Measurements from ENCODE around the gene RFX4. TPM values are rescaled to one million over a fixed set of nuclear protein-coding genes. Genes with fewer than 3 reads are reported as not detected.

Gene RFX4
- total RNA-seq, 4 donors from 2014 or later = not detected

GRCh38 chr12:106758349-106759110, 175.7 kb downstream of the RFX4 start:
- no peak for TF ChIP-seq POLR2A (IDR thresholded peaks at IDR 0.05)
- TF ChIP-seq CTCF (IDR thresholded peaks at IDR 0.05) = no peak
- WGBS, 2 donors = 78 to 84% methylated on average over 7 of the region's 7 CpGs
- H3K4me3 ChIP-seq (ENCODE audit: low read depth, poor library complexity, severe bottlenecking) = no peak overlapping the region
- no peak for DNase-seq (ENCODE audit: low spot score in 2 of 2)
- intact Hi-C loops (cut with DNase I; ENCODE audit: low total_unique reads) = no loop called here

- 70 to 72% methylated on average over 7 of the region's 7 CpGs for WGBS, 2 donors
- DNase-seq (ENCODE audit: low spot score in 2 of 2) = no peak
- no peak overlapping the region for H3K4me3 ChIP-seq (ENCODE audit: low read depth, poor library complexity, severe bottlenecking)
- intact Hi-C loops (cut with DNase I; ENCODE audit: low total_unique reads) = no loop called here
- TF ChIP-seq POLR2A (IDR thresholded peaks at IDR 0.05) (no peak), CTCF (IDR thresholded peaks at IDR 0.05) (no peak)
Observed at GRCh38 chr12:106759526-106760183, 176.9 kb downstream of the RFX4 start.

- no peak for DNase-seq (ENCODE audit: low spot score in 2 of 2)
- intact Hi-C loops (cut with DNase I; ENCODE audit: low total_unique reads) = no loop called here
- WGBS, 2 donors = 46 to 59% methylated on average over 2 of the region's 2 CpGs
- no peak overlapping the region for H3K4me3 ChIP-seq (ENCODE audit: low read depth, poor library complexity, severe bottlenecking)
- no peak for TF ChIP-seq CTCF (IDR thresholded peaks at IDR 0.05)
- no peak for TF ChIP-seq POLR2A (IDR thresholded peaks at IDR 0.05)
Observed at GRCh38 chr12:106760184-106760531, 177.4 kb downstream of the RFX4 start.

- intact Hi-C loops (cut with DNase I; ENCODE audit: low total_unique reads) = no loop called here
- DNase-seq (ENCODE audit: low spot score in 2 of 2) = no peak
- no peak overlapping the region for H3K4me3 ChIP-seq (ENCODE audit: low read depth, poor library complexity, severe bottlenecking)
- TF ChIP-seq CTCF (IDR thresholded peaks at IDR 0.05) (no peak), POLR2A (IDR thresholded peaks at IDR 0.05) (no peak)
Observed at GRCh38 chr12:106764220-106764619, 181.4 kb downstream of the RFX4 start.

- WGBS, 2 donors = 91 to 92% methylated on average over 3 of the region's 3 CpGs
- H3K4me3 ChIP-seq (ENCODE audit: low read depth, poor library complexity, severe bottlenecking) = no peak overlapping the region
- TF ChIP-seq POLR2A (IDR thresholded peaks at IDR 0.05) (no peak), CTCF (IDR thresholded peaks at IDR 0.05) (no peak)
- DNase-seq (ENCODE audit: low spot score in 2 of 2) = no peak
- intact Hi-C loops (cut with DNase I; ENCODE audit: low total_unique reads) = no loop called here
Observed at GRCh38 chr12:106764738-106765137, 181.9 kb downstream of the RFX4 start.

Measured in lower leg skin (tissue), 4 donors.